ENCODE results near the gene WIPF1.

The WIPF1 gene

GRCh38 chr2:174590928-174591648 is 6.5 kb downstream of the WIPF1 start:
- Histone ChIP-seq H3K4me1 (ENCODE audit: low read length) (peaks cover 22% of the 10 kb centered on the region), H3K4me2 (ENCODE audit: low read depth, low read length) (no peak overlapping the region), H3K27ac (ENCODE audit: low read length) (no peak overlapping the region), H3K9me3 (replicated peaks; ENCODE audit: insufficient read depth, low read length) (no peaks in the 10 kb centered on the region), H3K4me3 (ENCODE audit: low read length) (no peak overlapping the region), H3K79me2 (ENCODE audit: low read length) (peaks cover 95% of the 10 kb centered on the region), H3K36me3 (replicated peaks; ENCODE audit: insufficient read depth, low read length) (no peaks in the 10 kb centered on the region; the same call in 1 of the 2 replicates), H3K27me3 (replicated peaks; ENCODE audit: insufficient read depth, low read length) (no peaks in the 10 kb centered on the region), H3K9ac (ENCODE audit: low read length) (no peak overlapping the region), H2AFZ (ENCODE audit: low read length) (no peak overlapping the region), H3F3A (ENCODE audit: insufficient read depth, low read length) (peaks cover 30% of the 10 kb centered on the region), H3K9me2 (replicated peaks; ENCODE audit: insufficient read depth, low read length) (no peaks in the 10 kb centered on the region), H4K20me1 (ENCODE audit: insufficient read depth, low read length) (peaks cover 30% of the 10 kb centered on the region)
- DNase-seq: no peak
- TF ChIP-seq, protein P1, sequence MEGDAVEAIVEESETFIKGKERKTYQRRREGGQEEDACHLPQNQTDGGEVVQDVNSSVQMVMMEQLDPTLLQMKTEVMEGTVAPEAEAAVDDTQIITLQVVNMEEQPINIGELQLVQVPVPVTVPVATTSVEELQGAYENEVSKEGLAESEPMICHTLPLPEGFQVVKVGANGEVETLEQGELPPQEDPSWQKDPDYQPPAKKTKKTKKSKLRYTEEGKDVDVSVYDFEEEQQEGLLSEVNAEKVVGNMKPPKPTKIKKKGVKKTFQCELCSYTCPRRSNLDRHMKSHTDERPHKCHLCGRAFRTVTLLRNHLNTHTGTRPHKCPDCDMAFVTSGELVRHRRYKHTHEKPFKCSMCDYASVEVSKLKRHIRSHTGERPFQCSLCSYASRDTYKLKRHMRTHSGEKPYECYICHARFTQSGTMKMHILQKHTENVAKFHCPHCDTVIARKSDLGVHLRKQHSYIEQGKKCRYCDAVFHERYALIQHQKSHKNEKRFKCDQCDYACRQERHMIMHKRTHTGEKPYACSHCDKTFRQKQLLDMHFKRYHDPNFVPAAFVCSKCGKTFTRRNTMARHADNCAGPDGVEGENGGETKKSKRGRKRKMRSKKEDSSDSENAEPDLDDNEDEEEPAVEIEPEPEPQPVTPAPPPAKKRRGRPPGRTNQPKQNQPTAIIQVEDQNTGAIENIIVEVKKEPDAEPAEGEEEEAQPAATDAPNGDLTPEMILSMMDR (IDR thresholded peaks at IDR 0.05; ENCODE audit: low read length): no peak
- TF ChIP-seq EZH2phosphoT487 (IDR thresholded peaks at IDR 0.05; ENCODE audit: low read length) (no peak), EZH2 (optimal IDR thresholded peaks at IDR 0.05; ENCODE audit: low read depth, low read length) (no peak)

DNA sequence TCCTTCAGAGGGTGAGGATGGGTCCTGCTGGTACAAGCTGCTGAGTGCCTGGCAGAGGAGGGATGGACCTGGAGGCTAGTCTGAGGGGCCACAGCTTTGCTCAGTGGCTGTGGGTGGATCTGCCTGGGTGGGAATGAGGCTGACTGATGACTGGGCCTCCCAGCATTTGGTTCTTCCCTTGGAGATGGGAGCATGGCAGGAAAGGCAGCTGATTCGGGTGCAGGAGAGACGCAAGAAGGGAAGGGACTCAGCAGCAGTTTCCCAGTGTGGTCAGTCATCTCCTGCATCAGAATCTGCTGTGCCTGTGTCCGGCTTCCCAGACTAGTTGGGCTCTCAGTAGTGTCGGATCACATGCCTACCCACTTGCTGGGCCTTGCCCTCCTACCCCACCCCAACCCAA is 7.3 kb downstream of the WIPF1 start:
- Histone ChIP-seq H2AFZ (ENCODE audit: low read length) (no peak overlapping the region), H3K9ac (ENCODE audit: low read length) (no peak overlapping the region), H3K9me2 (replicated peaks; ENCODE audit: insufficient read depth, low read length) (no peaks in the 10 kb centered on the region), H3K36me3 (replicated peaks; ENCODE audit: insufficient read depth, low read length) (no peaks in the 10 kb centered on the region; the same call in 1 of the 2 replicates), H3F3A (ENCODE audit: insufficient read depth, low read length) (peaks cover 22% of the 10 kb centered on the region), H3K4me1 (ENCODE audit: low read length) (peaks cover 22% of the 10 kb centered on the region), H3K79me2 (ENCODE audit: low read length) (peaks cover 95% of the 10 kb centered on the region), H3K4me2 (ENCODE audit: low read depth, low read length) (no peak overlapping the region), H3K9me3 (replicated peaks; ENCODE audit: insufficient read depth, low read length) (no peaks in the 10 kb centered on the region), H3K4me3 (ENCODE audit: low read length) (no peak overlapping the region), H3K27ac (ENCODE audit: low read length) (no peak overlapping the region), H3K27me3 (replicated peaks; ENCODE audit: insufficient read depth, low read length) (no peaks in the 10 kb centered on the region), H4K20me1 (ENCODE audit: insufficient read depth, low read length) (peaks cover 37% of the 10 kb centered on the region)
- no peak for DNase-seq
- TF ChIP-seq, protein P1 (IDR thresholded peaks at IDR 0.05; ENCODE audit: low read length): no peak
- TF ChIP-seq EZH2 (optimal IDR thresholded peaks at IDR 0.05; ENCODE audit: low read depth, low read length): no peak
- no peak for TF ChIP-seq EZH2phosphoT487 (IDR thresholded peaks at IDR 0.05; ENCODE audit: low read length)

- no peaks in the 10 kb centered on the region for H3K27me3 ChIP-seq (replicated peaks; ENCODE audit: insufficient read depth, low read length)
- DNase-seq: no peak
- H3K4me1 ChIP-seq (ENCODE audit: low read length): peaks cover 22% of the 10 kb centered on the region
- no peak for TF ChIP-seq EZH2phosphoT487 (IDR thresholded peaks at IDR 0.05; ENCODE audit: low read length)
- no peak for TF ChIP-seq EZH2 (optimal IDR thresholded peaks at IDR 0.05; ENCODE audit: low read depth, low read length)
- TF ChIP-seq, protein P1 (IDR thresholded peaks at IDR 0.05; ENCODE audit: low read length): no peak
- H3F3A ChIP-seq (ENCODE audit: insufficient read depth, low read length): peaks cover 15% of the 10 kb centered on the region
- H3K9me3 ChIP-seq (replicated peaks; ENCODE audit: insufficient read depth, low read length): no peaks in the 10 kb centered on the region
- no peak overlapping the region for H3K9ac ChIP-seq (ENCODE audit: low read length)
- no peak overlapping the region for H2AFZ ChIP-seq (ENCODE audit: low read length)
- H3K4me2 ChIP-seq (ENCODE audit: low read depth, low read length): no peak overlapping the region
- H4K20me1 ChIP-seq (ENCODE audit: insufficient read depth, low read length): peaks cover 37% of the 10 kb centered on the region
- H3K4me3 ChIP-seq (ENCODE audit: low read length): no peak overlapping the region
- peaks cover 96% of the 10 kb centered on the region for H3K79me2 ChIP-seq (ENCODE audit: low read length)
- no peaks in the 10 kb centered on the region for H3K9me2 ChIP-seq (replicated peaks; ENCODE audit: insufficient read depth, low read length)
- peaks cover under 1% of the 10 kb centered on the region for H3K36me3 ChIP-seq (replicated peaks; ENCODE audit: insufficient read depth, low read length)
- H3K27ac ChIP-seq (ENCODE audit: low read length): no peak overlapping the region
Observed at GRCh38 chr2:174589334-174589733, 8.3 kb downstream of the WIPF1 start.

Measured in MM.1S (cell line).